B cell (primary cell): Measurements from ENCODE around the gene PAX1. TPM values are rescaled to one million over a fixed set of nuclear protein-coding genes. Genes with fewer than 3 reads are reported as not detected.

Experiments
- ATAC-seq: fragments of 200-7000 bp; cut with Tn5 transposase; one replicate; pipeline ENCODE4 v1.10.0; 2021; ENCODE audit warnings: low read depth, mild to moderate bottlenecking, moderate number of reproducible peaks, moderate library complexity
- CTCF ChIA-PET: fragments of 350-600 bp; sonication (Branson Sonifier 250); formaldehyde crosslinking; loops from one replicate; lab custom pipeline; 2021; ENCODE audit warnings: antibody characterized with exemption, inconsistent platforms; lab: Charles Lee
- POLR2A ChIA-PET: fragments of 350-600 bp; sonication (Branson Sonifier 250); formaldehyde crosslinking; loops from one replicate; lab custom pipeline; 2021; ENCODE audit warnings: antibody characterized with exemption; lab: Charles Lee
- DNase-seq: peaks from one replicate; pipeline ENCODE4 v3.0.0; 2013
- H2AFZ ChIP-seq: 2 replicates; pipeline ENCODE4 v1.6.1; 2012; ENCODE audit warnings: mild to moderate bottlenecking, low read depth, low read length; ENCODE audit not compliant: insufficient read depth, poor library complexity, severe bottlenecking
- H3K27ac ChIP-seq, 2 donors: 1 replicate in 1 of 2; 2 replicates in 1 of 2; pipeline ENCODE4 v1.5.1; 2012 to 2013; ENCODE audit warnings: low read length in 2 of 2, mild to moderate bottlenecking in 2 of 2, moderate library complexity in 1 of 2
- H3K27me3 ChIP-seq, 4 experiments: fragments of 200-600 bp in 1 of 4; sonication (generic) in 1 of 4; replicated peaks in 1 of 4; 1 replicate in 2 of 4; 2 replicates in 2 of 4; pipeline versions ENCODE4 v1.6.1 to v1.7.0; 2013 to 2016; ENCODE audit warnings: low read length in 3 of 4, mild to moderate bottlenecking in 2 of 4, mixed read lengths in 1 of 4, moderate library complexity in 1 of 4; ENCODE audit not compliant: insufficient read depth in 4 of 4, control insufficient read depth in 3 of 4; ENCODE audit errors: control extremely low read depth in 1 of 4
- H3K36me3 ChIP-seq, 2 experiments: replicated peaks in 1 of 2; 1 replicate in 1 of 2; 2 replicates in 1 of 2; pipeline versions ENCODE4 v1.6.1 to v1.7.1; 2013; ENCODE audit warnings: low read length in 1 of 2; ENCODE audit not compliant: insufficient read depth in 2 of 2, control insufficient read depth in 1 of 2; ENCODE audit errors: control extremely low read depth in 1 of 2, extremely low read depth in 1 of 2
- H3K4me1 ChIP-seq, 2 donors: fragments of 200-600 bp in 1 of 2; sonication (generic) in 1 of 2; 1 replicate in 1 of 2; 2 replicates in 1 of 2; pipeline versions ENCODE4 v1.5.1 to v1.6.1; 2013 to 2017; ENCODE audit warnings: low read length in 2 of 2; ENCODE audit not compliant: control insufficient read depth in 2 of 2, insufficient read depth in 2 of 2
- H3K4me2 ChIP-seq: replicated peaks from 2 replicates; pipeline ENCODE3; 2012; ENCODE audit warnings: mild to moderate bottlenecking, low read depth, low read length; ENCODE audit not compliant: poor library complexity, severe bottlenecking
- H3K4me3 ChIP-seq, 5 experiments: fragments of 200-600 bp in 1 of 5; sonication (generic) in 1 of 5; 1 replicate in 3 of 5; 2 replicates in 2 of 5; pipeline versions ENCODE4 v1.5.1 to v1.7.0; 2011 to 2016; ENCODE audit warnings: low read length in 4 of 5, mild to moderate bottlenecking in 4 of 5, low read depth in 2 of 5, control low read depth in 1 of 5, moderate library complexity in 1 of 5; ENCODE audit not compliant: insufficient read depth in 1 of 5; ENCODE audit errors: control extremely low read depth in 1 of 5, extremely low read depth in 1 of 5
- H3K79me2 ChIP-seq: fragments of 200-600 bp; sonication (generic); one replicate; pipeline ENCODE4 v1.6.0; 2016; ENCODE audit warnings: low read length; ENCODE audit not compliant: control insufficient read depth, insufficient read depth
- H3K9ac ChIP-seq: fragments of 200-600 bp; sonication (generic); 2 replicates; pipeline ENCODE4 v1.6.1; 2017; ENCODE audit warnings: mild to moderate bottlenecking, low read length, moderate library complexity
- H3K9me3 ChIP-seq, 3 donors: one replicate each; pipeline versions ENCODE4 v1.6.1 to v1.7.1; 2013; ENCODE audit warnings: low read length in 2 of 3; ENCODE audit not compliant: control insufficient read depth in 2 of 3, insufficient read depth in 1 of 3; ENCODE audit errors: control extremely low read depth in 1 of 3
- H4K20me1 ChIP-seq: 2 replicates; pipeline ENCODE4 v1.6.0; 2012; ENCODE audit warnings: mild to moderate bottlenecking, low read length; ENCODE audit not compliant: insufficient read depth, control insufficient read depth, poor library complexity, severe bottlenecking
- H3K27ac Mint-ChIP-seq: one replicate; pipeline ENCODE4 v1.8.0; 2021; ENCODE audit warnings: mixed read lengths
- H3K27me3 Mint-ChIP-seq: one replicate; pipeline ENCODE4 v1.8.0; 2021; ENCODE audit warnings: mixed read lengths
- H3K4me1 Mint-ChIP-seq: one replicate; pipeline ENCODE4 v1.8.0; 2021; ENCODE audit warnings: mixed read lengths
- H3K4me3 Mint-ChIP-seq: one replicate; pipeline ENCODE4 v1.8.0; 2021; ENCODE audit warnings: mixed read lengths
- H3K9me3 Mint-ChIP-seq: one replicate; pipeline ENCODE4 v1.8.0; 2022; ENCODE audit warnings: mixed read lengths; ENCODE audit not compliant: insufficient read depth
- CTCF ChIP-seq: fragments of 200-600 bp; IDR thresholded peaks from one replicate; pipeline ENCODE4 v1.8.0; 2022; ENCODE audit warnings: antibody characterized with exemption, mild to moderate bottlenecking
- EZH2 ChIP-seq: IDR thresholded peaks from 2 replicates; pipeline ENCODE4 v1.6.1; 2012; ENCODE audit warnings: borderline replicate concordance, low read depth, mild to moderate bottlenecking, moderate library complexity, low read length; ENCODE audit not compliant: insufficient read depth, poor library complexity, severe bottlenecking
- WGBS: methylation state at CpG from one replicate; pipeline ENCODE4 v1.1.5; 2013; ENCODE audit warnings: missing lambda C conversion rate; ENCODE audit not compliant: insufficient coverage; 5-methylcytosine and 5-hydroxymethylcytosine counted together
- intact Hi-C: fragments of 100-400 bp; cut with micrococcal nuclease; formaldehyde crosslinking; loops from one replicate; pipeline ENCODE4 v1.10.0; 2022
- polyA plus RNA-seq: library from polyadenylated mRNA; depleted of rRNA; stranded (reverse); fragments of >200 nt; gene quantifications from 2 replicates; pipeline ENCODE4 v1.2.3, GENCODE V29; 2012
- total RNA-seq, 2 donors: library from RNA; stranded (reverse); fragments of 120-200 nt in 1 of 2; gene quantifications; 1 replicate in 1 of 2; 2 replicates in 1 of 2; pipeline versions ENCODE4 v1.2.3 to v1.2.4, GENCODE V29; 2013 to 2022

Gene PAX1
- total and polyA plus RNA-seq, 2 donors (not counting 1 experiment from before 2014, with no cell fraction given): not detected

GRCh38 chr20:21670126-21670525 lies 35.3 kb upstream of the PAX1 start:
- intact Hi-C loops: no loop called here
- H3K4me1 Mint-ChIP-seq: no peaks in the 10 kb centered on the region
- Histone ChIP-seq H4K20me1 (no peaks in the 10 kb centered on the region), H3K36me3 (no peaks in the 10 kb centered on the region), H3K27ac (no peak overlapping the region), H3K9me3 (peaks cover 0 to 10% (median 0%) of the 10 kb centered on the region in 3 donors), H3K27me3 (no peaks in the 10 kb centered on the region), H3K79me2 (no peaks in the 10 kb centered on the region), H3K4me3 (no peak overlapping the region), H3K9ac (no peak overlapping the region), H2AFZ (no peak overlapping the region), H3K4me2 (no peak overlapping the region), H3K4me1 (no peaks in the 10 kb centered on the region)
- H3K27me3 Mint-ChIP-seq: no peaks in the 10 kb centered on the region
- H3K9me3 Mint-ChIP-seq: peaks cover 2% of the 10 kb centered on the region
- no peak for TF ChIP-seq EZH2
- no peak for DNase-seq
- no peak overlapping the region for H3K27ac Mint-ChIP-seq
- ChIA-PET CTCF (no interaction called here), POLR2A (no interaction called here)
- no peak overlapping the region for H3K4me3 Mint-ChIP-seq
- ATAC-seq: no peak
- WGBS: 90% methylated on average over 12 of the region's 12 CpGs

DNA sequence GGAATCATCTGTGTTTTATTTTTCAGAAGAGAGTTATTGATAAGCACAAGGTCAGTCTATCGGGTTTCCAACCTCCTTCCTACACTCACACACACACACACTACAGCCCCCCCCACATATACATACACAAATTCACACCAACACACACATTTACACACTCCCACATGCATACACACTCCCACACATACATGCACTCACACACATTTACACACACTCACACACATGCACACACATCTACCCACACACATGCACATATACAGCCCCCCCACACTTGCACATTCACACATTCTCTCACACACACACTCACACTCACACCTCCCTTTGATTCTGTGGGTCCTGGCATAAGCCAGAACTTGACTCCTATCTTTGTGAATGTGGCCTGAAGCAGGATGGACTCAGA lies 34.5 kb upstream of the PAX1 start:
- Histone ChIP-seq H3K4me1 (no peaks in the 10 kb centered on the region), H3K79me2 (no peaks in the 10 kb centered on the region), H3K27me3 (no peaks in the 10 kb centered on the region), H3K9ac (no peak overlapping the region), H2AFZ (no peak overlapping the region), H3K36me3 (no peaks in the 10 kb centered on the region), H3K9me3 (peaks cover 0 to 14% (median 0%) of the 10 kb centered on the region in 3 donors), H3K4me3 (no peak overlapping the region), H4K20me1 (no peaks in the 10 kb centered on the region), H3K27ac (no peak overlapping the region), H3K4me2 (no peak overlapping the region)
- Mint-ChIP-seq H3K27me3 (no peaks in the 10 kb centered on the region), H3K9me3 (peaks cover 2% of the 10 kb centered on the region), H3K27ac (no peak overlapping the region), H3K4me1 (no peaks in the 10 kb centered on the region), H3K4me3 (no peak overlapping the region)
- TF ChIP-seq CTCF (no peak), EZH2 (no peak)
- DNase-seq (no peak), ATAC-seq (no peak)
- intact Hi-C loops: no loop called here
- CTCF ChIA-PET: no interaction called here
- 100% methylated on average over 1 of the region's 1 CpG for WGBS
- POLR2A ChIA-PET: no interaction called here
